GM19023 (cell line): ENCODE results near the gene NTN3.
"Not testable (repeated sequence)": the region's sequence is repeated elsewhere in the genome, so short reads cannot be mapped to it uniquely, and the experiment has no call there.

Experiments used
- ATAC-seq: cut with Tn5 transposase; IDR thresholded peaks from one replicate; pipeline ENCODE4 v1.9.1; 2021; ENCODE audit warnings: mild to moderate bottlenecking, moderate library complexity; ENCODE audit not compliant: unreplicated experiment

Gene NTN3

DNA sequence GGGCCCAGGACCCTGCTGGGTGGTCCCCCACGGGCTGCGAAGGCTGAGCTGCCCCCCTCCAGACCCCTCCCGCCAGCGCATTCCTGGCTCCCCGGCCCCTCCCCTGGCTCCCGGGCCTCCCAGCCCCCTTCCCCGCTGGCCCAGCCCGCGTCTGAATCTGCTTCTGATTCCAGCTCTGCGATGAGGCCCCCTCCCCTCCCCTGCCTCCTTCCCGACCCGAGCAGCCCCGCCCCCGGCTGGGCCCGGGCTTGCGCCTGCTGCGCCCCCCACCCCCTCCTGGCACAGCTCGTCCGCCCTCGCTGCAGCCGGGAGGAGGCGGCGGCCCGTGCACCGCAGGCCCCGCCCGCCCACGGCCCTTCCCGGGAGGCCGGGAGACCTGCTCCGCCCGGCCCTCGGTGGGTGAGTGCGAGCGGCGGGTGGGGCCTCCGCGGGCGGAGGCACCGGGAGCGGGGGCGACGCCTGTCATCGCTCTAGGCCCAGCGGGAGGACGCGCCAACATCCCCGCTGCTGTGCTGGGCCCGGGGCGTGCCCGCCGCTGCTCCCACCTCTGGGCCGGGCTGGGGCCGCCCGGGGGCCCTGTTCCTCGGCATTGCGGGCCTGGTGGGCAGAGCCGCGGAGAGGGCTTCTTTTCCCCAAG, at the start of gene NTN3:
Gene NTN3, plus strand, starts transcription at position 282 of the 637 bp plus-strand sequence. CDS start 405 bp downstream, outside the sequence.
- ATAC-seq = no peak

DNA sequence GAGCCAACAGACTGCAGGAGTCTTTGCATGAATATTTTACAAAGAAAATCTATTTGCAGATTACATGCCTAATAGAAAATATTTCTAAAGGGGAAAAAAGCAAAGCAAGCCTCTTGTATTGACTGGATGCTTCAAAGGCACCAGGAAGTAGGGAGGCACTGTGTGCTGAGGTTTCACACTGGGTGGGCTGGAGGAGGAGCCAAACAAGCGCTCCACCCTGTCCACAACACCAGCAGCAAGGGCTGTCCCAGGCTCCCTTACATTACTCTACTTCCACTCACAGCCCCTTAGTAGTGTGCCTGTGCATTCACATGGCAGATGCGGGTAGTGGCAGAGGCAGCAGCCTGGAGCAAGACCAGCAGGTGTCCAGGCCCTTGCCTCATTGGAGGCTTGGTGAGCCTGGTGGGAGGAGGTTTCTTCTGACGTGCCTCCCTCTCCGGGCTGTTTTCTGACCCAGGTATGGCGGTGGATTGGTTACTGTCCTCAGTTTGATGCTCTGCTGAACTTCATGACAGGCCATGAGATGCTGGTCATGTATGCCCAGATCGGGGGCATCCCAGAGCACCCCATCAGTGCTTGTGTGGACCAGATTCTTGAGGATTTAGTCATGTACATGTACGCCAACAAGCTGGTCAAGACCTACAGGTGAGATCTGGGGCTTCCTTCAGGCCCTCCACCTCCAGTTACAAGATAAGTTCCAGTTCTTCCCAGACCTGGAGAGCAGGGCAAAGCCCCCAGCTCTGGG, 48.8 kb upstream of the NTN3 start:
- ATAC-seq = no peak

DNA sequence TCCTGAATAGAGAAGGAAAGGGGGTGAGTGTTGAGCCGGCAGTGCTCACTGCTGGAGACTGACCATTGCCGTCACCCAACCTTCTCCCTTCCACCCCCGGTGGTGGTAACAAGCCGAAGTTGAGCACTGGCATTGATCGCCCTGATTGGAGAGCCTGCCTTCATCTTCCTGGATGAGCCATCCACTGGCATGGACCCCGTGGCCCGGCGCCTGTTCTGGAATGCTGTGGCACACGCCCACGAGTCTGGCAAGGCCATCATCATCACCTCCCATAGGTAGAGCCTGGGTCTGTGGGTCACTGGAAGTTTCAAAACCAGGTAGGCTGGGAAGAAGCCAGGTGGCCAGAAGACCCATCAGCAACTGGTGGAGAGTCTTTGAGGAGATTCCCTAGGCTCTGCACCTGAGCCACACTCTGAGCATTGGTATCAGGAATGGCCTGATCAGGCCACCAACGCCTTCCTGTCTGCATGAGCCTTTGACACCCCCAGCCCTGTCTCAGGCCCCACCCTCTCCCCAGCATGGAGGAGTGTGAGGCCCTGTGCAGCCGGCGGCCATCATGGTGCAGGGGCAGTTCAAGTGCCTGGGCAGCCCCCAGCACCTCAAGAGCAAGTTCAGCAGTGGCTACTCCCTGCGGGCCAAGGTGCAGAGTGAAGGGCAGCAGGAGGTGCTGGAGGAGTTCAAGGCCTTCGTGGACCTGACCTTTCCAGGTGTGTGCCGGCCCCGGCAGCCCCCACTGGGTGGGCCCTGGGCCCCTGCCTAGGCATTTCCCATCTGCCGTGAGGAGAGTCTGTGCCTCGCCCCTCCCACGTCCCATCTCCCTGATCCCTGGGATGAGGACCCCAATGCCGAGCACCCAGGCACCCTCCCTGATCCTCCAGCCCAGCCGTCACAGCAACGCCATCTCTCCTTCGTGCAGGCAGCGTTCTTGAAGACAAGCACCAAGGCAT, 46.8 kb upstream of the NTN3 start:
- ATAC-seq = no peak

DNA sequence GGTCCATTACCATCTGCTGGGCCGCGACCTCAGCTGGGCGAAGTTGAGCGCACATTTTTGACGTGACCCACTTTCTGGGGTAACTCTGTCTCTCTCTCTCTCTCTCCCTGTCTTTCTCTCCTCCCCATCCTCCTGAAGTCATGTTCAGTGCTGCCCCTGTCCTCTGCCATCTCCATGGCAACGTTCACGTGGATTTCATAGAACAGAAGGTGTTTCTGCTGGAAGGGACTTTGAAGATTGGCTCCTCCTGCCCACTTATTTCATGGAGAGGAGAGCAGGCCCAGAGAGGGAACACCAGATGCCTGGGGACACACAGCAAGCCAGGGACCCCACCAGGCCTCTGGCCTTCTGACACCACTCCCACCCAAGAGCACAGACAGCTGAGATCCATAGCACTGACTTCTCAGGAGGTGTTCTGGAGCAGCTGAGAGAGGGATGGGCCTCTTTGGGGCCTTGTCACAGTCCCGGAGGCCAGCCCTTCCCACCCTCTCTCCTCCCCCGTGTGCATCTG, 46.0 kb upstream of the NTN3 start:
- ATAC-seq = no peak

DNA sequence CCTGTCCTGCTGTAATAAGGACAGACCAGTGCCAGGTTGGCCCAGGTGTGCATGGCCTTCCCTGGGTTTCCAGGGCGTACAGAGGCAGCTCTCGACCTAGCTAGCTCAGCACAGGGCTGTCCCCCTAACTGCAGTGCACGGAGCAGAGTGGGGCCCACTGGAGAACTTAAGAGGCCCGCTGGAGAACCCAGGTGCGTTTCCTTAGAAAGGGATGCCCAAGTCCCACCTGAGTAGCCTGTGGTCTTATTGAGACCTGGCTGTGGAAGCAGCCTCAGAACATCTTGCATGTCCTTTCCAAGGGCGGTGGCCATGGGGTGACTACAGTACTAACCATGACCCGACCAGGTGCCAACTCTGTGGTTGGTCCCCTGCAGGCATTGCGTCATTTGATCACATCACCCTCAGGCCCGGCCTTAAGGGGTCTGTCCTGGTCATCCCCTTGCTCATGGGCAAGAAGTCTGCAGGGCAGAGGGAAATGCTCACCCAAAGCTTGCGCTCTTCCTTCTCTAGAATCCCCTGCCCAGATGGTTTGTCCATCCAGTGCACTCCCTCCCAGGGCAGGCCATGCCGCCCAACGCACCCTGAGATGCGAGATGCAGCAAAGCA, 45.2 kb upstream of the NTN3 start:
- no peak for ATAC-seq

DNA sequence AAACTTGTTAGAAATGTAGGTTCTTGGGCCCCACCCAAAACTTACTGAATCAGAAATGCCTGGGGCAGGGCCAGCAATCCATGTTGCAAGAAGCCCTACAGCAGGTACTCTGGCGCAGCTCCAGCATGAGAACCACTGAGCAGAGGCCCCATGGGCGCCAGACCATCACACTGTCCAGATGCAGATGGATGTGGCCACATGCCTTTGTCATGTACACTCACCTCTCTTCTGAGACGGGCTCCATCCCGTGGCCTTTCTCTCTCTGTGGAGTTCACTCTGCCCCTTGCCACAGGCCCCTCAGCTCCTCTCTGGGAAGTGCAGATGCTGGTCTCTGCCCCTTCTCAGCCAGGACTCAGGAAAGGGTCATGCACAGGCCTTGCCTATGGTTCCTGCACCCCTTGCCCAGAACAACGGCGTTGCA, 44.1 kb upstream of the NTN3 start:
- no peak for ATAC-seq

DNA sequence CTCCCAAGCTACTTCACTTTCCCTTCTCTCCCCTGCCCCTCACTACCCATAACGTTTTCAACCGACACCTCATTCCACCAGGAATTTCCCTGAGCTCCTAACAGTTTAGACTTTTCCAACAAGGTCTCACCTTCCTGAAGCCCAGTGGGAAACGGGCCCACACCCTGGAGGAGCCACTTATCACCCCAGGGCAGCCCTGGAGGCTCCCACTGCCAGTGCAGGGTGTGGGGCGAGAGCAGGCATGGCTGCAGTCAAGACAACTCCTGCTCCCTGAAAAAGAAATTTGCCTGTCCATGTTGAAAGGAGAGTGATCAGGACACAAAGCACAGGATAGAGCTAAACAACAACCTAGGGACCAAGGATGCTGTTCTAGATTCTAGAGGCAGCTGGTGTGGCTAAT, 43.6 kb upstream of the NTN3 start:
- ATAC-seq = no peak

DNA sequence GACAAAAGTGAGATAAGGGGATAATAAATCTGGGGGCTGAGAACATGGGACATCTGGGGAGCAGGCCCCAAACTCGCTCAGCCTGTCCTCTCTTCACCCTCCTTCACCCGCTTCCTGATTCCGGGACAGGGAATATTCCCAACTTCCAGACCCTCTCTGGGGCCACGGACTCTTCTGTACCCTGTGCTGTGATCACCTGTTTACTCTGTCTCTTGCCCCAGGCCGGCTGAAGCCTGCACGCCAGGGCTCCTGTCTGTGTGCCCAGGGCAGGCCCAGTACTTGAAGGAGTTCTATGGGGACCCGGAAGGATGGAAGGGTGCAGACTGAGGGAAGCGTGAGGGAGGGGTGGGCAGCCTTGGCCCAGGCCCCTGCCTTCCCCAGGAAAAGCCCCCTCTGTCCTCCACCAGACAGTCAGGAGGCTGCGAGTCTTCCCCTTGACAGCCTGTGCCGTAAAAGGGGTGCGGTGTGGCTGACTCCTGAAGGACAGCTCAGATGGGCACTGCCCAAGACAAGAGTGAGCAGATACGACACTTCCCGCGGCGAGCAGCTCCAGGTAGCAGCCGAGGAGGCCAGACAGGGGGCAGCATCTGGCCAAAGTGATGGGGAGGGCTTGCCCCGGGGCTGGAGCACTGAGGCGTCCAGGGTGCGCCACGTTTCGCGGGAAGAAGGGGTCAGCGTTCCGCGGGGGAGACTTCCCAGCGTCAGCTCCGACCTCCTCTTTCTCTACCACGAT, 42.9 kb upstream of the NTN3 start:
- peak; percentile 13 for ATAC-seq

DNA sequence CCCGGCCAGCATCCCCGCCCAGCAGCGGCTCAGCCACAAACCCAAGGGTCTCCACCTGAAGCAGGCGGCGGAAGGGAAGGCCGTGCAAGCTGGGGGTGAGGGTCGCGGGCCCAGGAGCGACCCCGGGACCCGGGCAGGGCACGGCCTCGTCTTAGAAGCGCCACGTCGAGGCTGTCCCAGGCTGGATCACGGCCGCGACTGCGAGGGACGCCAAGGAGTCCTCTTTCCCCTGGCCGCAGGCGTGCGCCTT, 42.4 kb upstream of the NTN3 start:
- no peak for ATAC-seq

DNA sequence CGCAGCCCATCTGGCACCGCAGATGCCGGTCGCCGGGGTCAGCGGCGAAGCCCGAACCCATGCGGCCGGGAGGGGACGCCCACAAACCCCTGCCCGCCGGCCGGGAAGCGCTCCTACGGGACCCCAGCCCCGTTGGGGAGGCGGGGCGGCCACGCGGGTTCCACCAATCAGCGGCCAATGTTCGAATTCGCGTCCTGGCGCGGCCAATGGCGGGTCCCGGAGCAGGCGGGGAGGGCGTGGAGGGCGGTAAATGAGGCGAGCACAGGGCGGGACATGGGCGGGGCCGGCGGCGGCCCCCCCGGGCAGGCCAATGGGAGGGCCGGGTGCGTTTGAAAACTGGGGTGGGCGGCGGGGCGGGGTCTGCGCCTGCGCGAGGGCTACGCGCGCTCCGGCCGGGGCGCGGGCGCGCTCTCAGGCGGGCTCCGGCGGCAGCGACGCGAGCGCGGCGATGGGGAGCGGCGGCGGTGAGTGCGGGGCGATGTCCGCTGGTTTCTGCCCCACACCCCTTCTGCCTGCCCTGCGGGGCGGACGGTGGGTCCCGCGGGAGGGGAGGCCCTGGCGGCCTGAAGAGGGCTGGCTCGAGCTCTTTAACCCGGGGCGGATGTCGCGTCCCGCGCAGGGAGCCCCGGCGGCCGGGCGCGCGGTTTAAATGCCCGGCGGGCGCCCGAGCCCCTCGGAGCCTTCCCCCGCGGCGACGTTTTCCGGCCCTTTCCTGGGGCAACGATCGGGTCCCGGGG, 41.9 kb upstream of the NTN3 start, which contains the start of gene CCNF:
Gene CCNF, plus strand, starts transcription at position 414 of the 737 bp plus-strand sequence. Its CDS starts 35 bp downstream, at position 449.
- ATAC-seq = peak; percentile 89

DNA sequence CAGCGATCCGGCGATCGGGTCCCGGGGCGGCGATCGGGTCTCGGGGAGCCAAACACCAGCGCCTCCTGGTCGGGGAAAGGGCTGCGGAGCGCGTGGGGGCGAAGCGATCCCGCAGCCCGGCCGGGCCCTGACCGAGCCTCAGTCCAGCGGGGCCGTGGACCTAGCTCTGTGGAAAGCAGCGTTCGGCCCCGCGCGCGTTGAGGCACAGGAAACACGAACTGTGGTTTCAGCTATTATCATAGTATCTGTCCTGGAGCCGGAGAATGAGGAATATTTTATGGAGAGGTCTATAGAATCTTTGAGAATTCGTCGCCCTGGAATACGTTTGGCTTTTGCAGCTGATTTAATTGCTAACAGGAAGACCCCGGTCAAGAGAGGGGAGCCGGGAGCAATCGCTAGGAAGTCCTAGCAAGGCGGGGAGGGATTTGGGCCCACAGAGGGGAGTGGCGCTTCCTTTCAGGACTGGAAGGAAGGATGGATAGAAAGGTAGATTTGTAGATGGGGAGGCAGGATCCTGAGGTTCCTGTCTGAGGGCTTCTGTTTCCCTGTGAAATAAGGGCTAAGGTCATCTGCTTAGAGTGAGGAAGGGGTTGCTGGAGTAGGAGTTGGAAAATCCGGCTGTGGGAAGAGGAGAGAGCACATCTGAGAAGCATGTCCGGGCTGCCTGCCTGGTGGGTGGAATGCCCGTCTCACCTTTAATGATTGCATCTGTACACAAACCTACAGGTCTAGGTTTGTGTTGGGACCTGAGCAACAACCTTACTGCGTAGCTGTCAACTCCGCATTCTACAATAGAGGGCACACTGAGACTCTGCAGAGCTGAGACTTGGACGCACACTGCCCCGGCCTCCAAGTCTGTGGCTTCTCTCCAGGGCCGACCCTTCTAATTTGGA, 41.1 kb upstream of the NTN3 start:
- ATAC-seq = peak; percentile 8

DNA sequence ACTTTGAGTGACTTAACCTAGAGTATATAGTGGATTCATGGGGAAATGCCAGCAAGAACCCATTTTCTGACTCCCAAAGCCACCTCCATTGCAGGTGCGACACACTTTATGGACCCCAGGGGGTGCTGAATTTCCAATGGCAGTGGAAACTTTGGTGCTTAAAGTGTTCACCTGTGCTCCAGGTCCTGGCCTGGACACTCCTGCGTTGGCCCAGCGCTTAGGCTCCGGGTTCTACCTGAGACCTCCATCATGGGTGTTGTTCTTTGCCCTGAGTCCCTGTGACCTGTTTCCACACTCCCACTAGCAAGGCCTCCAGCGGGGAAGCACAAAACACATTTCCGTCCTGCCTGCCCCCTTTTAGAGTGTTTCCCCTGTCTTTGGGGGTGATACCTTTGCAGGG, 38.8 kb upstream of the NTN3 start:
- ATAC-seq = no peak

DNA sequence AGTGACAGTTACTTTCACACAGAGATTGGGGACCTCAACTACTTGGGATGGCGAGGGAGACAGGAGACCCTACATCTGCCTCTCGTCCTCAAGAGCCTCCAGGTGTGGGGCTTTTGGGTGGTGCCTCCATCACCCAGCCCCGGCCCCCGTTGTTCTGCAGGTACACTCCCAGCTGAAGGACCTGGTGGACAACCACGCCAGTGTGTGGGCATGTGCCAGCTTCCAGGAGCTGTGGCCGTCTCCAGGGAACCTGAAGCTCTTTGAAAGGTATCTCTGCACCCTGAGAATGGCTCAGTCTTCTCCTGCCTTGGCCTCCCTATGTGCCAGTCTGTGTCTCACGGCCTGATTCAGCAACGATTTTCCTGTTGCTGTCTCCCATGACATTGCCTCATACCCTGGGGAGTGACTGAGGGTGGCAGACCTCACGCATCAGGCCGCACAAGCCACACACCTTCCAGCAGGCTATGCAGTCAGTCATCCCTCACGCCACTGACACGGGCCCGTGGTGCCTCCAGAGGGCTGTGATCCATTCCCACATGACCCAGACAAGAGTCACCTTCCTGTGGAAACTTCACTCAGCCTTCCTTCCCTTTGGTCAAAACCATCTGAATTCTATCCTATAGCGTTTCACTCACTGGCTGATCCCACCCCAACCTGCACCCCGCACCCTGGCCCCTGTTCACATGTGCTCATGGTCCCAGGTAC, 38.1 kb upstream of the NTN3 start:
- no peak for ATAC-seq

DNA sequence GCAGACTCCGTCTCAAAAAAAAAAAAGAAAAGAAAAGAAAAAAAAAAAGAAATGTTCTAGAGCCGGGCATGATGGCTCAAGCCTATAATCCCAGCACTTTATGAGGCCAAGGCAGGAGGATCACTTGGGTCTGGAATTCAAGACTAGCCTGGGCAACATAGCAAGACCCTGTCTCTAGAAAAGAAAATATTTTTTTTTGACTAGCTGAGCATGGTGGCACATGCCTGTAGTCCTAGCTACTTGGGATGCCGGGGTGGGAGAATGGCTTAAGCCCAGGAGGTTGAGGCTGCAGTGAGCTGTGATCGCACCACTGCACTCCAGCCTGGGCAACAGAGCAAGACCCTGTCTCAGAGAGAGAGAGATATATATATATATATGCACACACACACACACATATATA, 35.9 kb upstream of the NTN3 start:
- not testable (repeated sequence) for ATAC-seq

DNA sequence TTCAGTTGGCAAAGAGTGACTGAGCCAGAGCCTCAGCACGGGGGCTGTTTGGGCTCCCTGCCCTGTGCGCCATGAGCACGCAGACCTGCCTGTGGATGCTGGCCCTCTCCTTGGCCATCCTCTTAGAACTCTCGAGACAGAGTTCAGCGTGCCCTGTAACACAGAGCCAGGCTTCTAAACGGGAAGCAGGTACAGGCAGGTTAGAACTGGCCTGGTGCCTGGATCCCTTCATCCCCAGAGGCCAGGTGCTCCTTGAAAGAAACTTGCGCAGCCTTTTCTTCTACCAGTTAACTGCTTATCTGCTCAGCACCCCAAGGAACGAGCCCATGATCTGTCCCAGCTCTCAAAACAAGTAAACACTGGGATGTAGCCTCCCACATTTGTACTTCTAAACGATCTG, 35.0 kb upstream of the NTN3 start:
- no peak for ATAC-seq

DNA sequence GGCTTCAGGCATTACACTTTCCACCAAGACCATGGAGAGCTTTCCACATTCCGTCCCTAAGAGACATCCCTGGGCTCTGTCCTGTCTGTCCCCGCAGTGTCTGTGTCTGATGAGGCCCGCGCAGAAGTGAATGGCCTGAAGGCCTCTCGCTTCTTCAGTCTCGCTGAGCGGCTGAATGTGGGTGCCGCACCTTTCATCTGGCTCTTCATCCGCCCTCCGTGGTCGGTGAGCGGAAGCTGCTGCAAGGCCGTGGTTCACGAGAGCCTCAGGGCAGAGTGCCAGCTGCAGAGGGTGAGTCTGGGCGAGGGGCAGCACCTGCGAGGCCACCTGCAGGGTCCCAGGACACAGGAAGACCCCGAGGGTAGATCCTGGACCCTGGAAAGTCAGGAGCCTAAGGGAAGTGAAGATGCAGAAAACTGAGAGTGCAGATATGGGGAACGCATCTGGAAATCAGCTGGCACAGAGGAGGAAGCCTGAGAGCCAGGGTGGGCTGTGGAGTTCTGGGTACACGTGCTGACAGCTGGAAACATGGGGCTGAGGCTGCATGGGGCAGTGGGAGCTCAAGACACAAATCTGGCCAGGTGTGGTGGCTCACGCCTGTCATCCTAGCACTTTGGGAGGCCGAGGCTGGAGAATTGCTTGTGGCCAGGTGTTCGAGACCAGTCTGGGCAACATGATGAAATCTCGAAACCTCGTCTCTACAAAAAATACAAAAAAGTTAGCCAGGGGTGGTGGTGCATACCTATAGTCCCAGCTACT, 33.9 kb upstream of the NTN3 start:
- no peak for ATAC-seq

DNA sequence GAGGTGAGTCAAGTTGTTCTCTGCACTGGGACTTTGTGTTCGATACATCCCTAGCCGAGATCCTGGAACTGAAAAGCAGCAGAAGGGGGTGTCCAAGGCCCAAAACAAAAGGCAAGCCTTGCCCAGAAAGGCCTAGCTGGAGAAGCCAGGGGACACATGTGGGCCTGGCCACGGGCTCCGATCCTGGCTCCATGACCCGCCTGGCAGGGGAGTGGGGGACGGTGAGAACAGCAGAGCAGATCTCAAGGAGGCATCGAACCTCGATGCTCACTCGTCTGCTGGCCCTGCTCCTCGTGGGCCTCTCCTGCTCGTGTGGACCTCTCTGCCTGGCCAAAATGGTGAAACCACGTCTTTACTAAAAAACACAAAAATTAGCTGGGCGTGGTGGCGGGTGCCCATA, 33.0 kb upstream of the NTN3 start:
- ATAC-seq = no peak
